Measurements from ENCODE around the gene ABI3BP. TPM values are rescaled to one million over a fixed set of nuclear protein-coding genes. Genes with fewer than 3 reads are reported as not detected.

Gene ABI3BP
- total RNA-seq, 2 donors from 2014 or later, result not detected

DNA sequence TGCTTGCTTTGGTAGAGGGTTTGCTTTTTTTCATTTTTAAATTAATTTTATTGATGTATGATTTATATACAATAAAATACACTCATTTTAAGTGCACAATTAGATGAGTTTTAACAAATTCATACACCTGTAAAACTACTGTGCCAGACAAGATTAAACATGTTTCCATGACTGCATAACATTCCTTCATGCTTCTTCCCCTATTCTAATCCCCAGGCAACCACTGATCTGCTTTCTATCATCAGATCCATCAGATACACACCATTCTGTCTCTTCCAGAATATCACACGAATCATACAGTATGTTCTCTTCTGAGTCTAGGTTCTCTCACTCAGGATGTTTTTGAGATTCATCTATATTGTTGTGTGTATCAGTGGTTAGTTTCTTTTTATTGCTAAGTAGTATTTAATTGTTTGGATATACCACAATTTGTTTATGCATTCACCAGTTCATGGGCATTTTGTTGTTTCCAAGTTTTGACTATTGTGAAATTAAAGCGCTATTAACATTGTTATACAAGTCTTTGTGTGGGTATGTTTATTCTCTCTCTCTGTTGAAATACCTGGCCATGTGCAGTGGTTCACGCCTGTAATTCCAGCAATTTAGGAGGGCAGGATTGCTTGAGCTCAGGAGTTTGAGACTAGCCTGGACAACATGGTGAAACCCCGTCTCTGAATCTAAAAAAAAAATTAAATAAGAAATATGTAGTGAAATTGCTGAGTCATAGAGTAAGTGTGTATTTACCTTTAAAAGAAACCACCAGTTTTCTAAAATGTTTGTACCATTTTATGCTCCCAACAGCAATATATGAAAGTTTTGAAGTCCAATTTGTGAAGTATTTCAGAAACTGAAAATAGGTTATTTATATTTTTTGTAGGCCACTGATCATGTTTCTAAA is 290.9 kb downstream of the ABI3BP start:
- Mint-ChIP-seq H3K36me3 (ENCODE audit: low read depth) (peaks cover 2% of the 10 kb centered on the region), H3K4me1 (no peaks in the 10 kb centered on the region), H3K27me3 (peaks cover 49% of the 10 kb centered on the region), H3K27ac (no peak overlapping the region), H3K4me3 (no peak overlapping the region)
- ATAC-seq, result no peak
- no peak for DNase-seq
- H3K9me3 ChIP-seq (ENCODE audit: control insufficient read depth, low read length, poor library complexity, severe bottlenecking), result no peaks in the 10 kb centered on the region

DNA sequence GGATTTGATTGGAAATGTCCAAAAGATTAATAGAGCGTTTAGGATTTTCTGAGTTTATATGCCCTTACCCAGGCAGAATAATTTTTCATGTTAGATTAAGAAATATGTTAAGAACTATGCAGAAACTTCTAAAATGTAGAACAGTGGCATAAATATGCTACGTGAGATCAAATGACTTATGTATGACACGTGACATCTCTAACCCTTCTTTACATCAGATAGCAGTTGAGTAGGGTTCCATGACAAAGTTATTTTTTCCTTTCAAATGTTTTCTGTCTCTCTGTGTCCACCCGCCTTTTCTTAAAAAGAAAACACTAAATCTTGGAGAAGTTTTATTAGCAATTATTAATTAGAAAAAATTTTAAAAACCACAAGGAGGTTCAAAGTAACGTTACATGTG is 292.5 kb downstream of the ABI3BP start:
- Mint-ChIP-seq H3K27me3 (peaks cover 64% of the 10 kb centered on the region), H3K36me3 (ENCODE audit: low read depth) (peaks cover 4% of the 10 kb centered on the region), H3K27ac (no peak overlapping the region), H3K4me3 (no peak overlapping the region), H3K4me1 (no peaks in the 10 kb centered on the region)
- DNase-seq (no peak), ATAC-seq (no peak)
- no peaks in the 10 kb centered on the region for H3K9me3 ChIP-seq (ENCODE audit: control insufficient read depth, low read length, poor library complexity, severe bottlenecking)

All from T-helper 17 cell (primary cell).